Stimulated activated CD8-positive, alpha-beta memory T cell treated with anti-CD3 and anti-CD28 coated beads, Interleukin-15, amount 100 ng/mL, for 24 hours (primary cell): ENCODE data around the gene SH2D6.
A peak's percentile ranks its signal among the peaks of the same experiment; 100 is the strongest.
"Not testable (repeated sequence)": the region's sequence is repeated elsewhere in the genome, so short reads cannot be mapped to it uniquely, and the experiment has no call there.

Experiments
- DNase-seq: peaks from one replicate; pipeline ENCODE4 v3.0.0-alpha.2; 2020; ENCODE audit warnings: low read depth

SH2D6 gene

GRCh38 chr2:85398426-85399182 is 19.9 kb upstream of the SH2D6 start:
- no peak for DNase-seq

GRCh38 chr2:85399183-85399455 is 19.4 kb upstream of the SH2D6 start:
- no peak for DNase-seq

DNA sequence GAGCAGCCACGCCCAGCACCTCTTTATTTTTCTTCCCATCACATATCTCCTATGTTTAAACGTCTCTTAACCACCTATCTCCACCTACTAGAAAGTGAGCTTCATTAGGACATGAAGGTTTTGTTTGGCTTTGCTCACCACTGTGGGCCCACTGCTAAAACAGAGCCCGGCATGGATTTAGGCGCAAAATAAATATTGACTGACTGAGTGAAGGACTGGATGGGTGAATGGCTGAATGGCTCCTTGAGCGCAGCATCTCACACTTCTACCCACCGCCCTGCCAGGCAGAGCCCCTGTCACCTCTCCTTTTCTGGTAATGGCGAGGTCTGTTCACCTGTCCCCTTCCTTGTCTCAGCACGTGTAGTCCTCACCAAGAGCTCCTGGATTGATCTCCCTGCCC is 18.5 kb upstream of the SH2D6 start:
- DNase-seq: no peak

DNA sequence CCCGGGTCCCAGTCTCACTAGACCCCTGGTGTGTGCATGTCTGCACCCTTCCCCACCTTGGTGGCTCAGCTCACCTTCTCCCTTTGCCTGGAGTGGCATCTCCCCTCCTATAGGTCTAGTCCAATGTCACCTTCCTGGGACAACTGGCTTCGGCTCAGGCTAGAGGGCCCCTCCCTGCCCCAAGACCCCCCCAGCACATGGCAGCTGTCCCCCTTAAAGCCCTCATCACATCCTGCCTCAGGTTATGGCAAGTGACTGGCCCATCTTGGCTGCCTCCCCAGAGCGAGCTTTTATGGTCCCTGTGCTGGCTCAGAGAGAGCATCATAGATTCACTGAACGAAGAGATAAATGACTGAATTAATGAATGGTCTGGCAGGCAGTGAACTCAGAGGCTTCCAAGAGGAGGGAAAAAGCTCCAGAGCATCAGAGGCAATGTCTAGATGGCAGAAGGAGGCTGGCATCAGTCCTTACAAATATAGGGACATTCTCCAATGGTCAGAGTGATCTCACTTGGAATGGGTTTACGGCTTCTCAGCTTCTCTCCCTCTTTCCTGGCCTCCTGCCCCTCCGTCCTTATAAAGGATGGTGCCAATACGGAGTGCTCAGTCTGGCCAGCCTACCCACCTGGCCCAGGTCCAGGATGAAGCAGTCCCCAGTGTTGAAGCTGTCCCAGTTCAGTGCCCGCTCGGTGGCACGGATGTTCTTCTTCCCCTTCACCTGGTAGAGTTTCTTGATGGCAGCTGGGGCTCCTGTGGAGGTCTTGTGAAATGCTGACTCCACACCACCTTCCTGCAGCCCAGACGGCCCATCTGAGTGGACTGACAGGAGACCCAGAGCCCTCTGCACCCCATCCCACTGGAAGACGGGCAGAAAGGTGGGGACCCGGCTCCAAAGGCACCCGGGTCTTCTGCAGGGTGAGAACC is 17.7 kb upstream of the SH2D6 start:
- no peak for DNase-seq

DNA sequence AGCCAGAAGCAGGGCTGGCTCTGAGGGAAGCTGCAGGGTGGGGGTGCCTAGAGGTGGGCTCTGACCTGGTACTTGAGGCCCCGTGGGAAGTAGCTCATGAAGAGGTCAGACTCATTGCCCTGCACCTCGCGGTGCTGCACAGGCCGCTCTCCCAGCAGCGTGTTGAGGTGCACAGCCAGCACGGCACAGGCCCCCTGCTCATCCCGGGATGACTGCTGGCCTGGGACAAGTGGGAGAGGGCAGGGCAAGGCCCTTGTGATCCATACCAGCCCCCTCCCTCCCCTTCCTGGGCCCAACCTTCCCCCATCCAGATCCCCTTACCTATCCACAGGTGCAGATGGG is 17.1 kb upstream of the SH2D6 start:
- DNase-seq: no peak

- DNase-seq: no peak
Measured at GRCh38 chr2:85401844-85402243, 16.7 kb upstream of the SH2D6 start.

DNA sequence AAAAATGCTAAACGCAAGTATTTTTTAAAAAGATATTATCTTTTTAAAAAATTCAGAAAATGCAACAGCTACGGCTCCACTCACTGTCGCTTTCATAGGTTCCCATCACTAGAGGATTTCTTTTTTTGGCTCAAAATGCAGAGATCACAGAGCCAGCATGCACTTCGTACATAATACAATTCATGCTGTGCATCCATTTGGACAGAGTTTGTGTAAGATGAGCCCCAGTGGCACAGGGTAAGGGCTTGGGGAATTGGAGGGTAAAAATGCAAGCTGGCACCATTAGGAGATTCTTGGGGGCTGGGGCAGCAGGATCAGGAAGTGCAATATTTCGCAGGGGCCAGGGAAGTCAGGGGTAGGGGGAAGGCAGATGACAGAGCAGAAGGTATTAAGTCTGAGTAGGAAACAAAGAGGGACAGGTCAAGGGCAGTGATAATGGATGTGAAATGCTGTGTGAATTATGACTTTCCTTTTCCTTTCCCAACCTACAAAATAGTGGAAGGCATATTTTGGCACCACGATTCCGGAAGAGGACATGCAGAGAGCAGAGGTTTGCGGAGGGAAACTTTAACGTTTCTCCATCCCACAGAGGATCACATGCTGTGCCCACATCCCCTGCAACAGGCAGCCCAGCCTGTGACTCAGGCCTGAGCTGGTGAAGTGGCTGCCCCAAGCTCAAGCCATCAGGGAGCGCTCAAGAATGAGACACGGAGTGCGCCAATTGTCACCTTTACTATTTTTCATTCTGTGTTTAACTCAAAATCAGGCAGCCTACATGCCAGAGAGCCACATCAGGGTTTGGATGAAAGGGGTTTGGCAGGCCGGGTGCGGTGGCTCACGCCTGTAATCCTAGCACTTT is 13.1 kb upstream of the SH2D6 start:
- no peak for DNase-seq

DNA sequence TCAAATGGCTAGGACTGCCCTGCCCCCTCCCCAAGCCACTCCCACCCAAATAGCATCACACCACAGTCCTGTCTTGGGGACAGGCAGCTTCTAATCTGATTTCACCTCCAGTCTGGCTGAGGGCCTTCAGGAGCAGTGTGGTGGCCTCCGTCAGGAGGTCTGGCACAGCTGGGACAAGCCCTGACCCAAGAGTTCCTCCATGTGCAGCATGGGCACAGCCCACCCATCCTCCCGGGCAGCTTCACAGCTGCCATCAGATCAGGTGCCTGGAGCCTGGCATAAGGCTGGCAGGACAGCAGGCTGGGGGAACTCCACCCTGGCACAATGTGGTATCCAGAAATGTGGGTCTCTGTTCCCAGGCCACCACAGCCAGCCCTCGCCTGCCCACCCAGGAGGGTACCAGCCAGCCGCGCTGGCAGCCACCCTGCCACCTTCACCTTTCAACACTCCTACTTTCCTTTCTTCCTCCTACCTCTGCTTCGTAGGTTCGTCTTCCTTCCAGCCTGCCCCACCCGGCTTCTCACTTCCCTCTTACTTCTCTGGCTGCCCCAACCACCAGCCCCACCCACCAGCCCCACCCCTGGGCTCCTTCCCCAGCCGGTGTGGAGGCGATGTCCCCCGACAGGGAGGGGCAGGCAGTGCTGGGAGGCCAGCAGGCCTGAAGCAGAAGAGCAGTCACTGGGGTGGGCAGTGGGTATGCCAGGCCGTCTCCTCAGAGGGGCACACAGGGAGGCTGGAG is 8.5 kb upstream of the SH2D6 start, which contains the start of gene CAPG:
Gene CAPG, minus strand, starts transcription at position 522 of the 739 bp plus-strand sequence. CDS start 8,221 bp downstream, outside the sequence.
- DNase-seq: no peak

DNA sequence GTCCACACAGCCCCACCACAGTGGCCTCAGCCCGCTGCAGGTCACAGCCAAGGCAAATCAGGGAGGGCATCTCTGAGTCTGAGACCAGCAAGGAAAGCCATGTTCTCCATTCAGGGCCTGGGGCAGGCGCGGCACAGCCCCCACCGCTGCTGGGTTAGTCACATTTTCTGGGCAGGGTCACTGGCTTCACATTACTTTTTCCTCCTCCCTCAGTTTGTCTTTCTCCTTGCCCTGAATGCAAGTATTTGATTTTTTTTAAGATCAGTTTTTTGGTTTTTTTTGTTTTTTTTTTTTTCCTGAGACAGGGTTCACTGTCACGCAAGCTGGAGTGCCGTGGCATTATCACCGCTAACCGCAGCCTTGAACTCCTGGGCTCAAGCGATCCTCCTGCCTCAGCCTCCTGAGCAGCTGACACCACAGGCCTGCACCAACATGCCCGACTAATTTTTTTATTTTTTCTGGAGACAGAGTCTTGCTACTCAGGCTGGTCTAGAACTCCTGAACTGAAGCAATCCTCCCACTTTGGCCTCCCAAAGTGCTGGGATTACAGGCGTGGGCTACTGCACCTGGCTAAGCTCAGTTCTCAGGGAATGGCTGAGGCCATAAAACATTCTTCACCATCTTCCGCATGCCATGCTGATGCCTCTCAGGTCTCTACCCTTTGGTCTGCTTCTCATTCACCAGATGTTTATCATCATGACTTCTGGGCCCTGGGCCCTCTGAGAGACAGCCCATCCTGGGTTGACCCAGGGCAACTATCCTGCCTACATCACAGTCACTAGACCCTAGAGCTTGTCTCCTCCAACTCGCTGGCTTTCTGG is 7.7 kb upstream of the SH2D6 start:
- no peak for DNase-seq

DNA sequence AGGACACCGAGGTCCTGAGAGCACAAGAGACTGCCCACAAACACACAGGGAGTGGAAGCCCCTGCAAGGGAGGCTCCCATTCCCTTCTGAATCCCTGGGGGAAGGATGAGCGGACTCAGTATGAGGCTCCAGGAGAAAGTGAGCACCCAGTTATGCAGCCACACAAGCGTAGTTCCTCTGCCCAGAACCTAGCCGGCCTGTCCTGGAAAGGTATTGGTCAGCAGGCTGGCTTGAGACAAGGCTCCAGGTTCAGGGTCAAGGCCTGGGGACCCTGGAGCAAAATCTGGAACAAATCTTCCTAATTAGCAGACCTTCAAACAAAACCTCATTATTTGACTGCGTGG is 7.1 kb upstream of the SH2D6 start:
- no peak for DNase-seq

- DNase-seq: no peak
Measured at GRCh38 chr2:85413592-85414420, 4.7 kb upstream of the SH2D6 start.

- not testable (repeated sequence) for DNase-seq
Measured at GRCh38 chr2:85414421-85414759, 4.1 kb upstream of the SH2D6 start.

DNA sequence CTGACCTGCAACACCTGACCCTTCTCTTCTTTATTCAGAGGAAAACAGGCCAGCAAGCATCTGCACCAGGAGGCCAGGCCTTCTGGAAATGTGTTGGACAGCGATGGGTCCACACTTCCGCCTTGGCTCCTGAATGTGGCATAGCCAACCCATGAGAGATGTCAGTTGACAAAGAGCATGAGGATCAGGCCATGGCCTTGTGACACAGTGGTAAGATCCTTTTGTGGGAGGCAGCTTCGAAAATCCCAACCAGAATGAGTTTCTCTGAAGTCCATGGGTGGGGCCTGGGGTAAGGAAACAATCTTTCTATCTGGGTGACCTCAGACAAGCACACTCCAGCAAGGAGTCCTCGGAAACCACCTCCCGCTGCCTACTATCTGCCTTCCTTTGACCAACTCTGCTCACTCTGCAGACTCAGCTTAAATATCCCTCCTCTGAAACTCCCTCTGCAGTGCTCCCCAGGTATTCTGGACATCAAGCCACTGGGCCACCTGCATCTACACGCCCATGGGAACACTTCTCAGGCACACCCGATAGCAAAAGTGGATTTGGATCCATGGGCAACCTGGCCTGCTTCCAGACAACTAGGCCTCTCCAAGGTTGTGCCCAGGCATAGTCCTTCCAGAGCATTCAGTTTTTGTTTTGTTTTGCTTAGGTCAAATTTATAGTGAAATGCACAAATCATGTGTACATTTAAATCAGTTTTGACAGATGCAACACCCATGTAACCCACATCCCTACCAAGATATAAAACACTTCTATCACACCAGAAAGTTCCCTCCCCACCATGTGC is 3.6 kb upstream of the SH2D6 start:
- no peak for DNase-seq

DNA sequence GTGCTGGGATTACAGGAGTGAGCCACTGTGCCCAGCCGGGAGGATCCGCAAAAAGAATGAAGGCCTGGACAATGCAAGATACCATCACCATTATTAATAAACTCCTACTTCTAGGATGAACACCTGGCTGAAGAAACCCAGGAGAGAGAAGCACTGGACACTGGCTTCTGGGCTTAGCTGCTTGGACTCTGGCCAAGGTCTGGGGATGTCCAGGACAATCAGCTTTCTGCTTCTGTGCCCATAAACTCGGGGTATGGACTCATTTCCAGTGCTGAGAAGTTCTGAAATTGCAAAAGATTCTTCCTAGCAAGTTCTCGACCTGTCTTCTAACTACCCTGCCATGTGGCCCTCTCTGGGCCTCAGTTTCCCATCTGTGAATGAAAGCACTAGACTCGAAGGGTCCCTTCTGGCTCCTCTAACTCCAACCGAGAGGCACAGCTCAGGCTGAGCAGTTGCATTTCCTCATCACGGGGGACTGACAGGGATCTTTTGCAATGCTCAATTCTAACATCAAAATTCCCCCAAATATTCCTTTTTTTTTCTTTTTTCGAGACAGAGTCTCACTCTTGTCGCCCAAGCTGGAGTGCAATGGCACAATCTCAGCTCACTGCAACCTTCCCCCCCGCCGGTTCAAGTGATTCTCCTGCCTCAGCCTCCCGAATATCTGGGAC is 2.4 kb upstream of the SH2D6 start:
- DNase-seq: no peak

DNA sequence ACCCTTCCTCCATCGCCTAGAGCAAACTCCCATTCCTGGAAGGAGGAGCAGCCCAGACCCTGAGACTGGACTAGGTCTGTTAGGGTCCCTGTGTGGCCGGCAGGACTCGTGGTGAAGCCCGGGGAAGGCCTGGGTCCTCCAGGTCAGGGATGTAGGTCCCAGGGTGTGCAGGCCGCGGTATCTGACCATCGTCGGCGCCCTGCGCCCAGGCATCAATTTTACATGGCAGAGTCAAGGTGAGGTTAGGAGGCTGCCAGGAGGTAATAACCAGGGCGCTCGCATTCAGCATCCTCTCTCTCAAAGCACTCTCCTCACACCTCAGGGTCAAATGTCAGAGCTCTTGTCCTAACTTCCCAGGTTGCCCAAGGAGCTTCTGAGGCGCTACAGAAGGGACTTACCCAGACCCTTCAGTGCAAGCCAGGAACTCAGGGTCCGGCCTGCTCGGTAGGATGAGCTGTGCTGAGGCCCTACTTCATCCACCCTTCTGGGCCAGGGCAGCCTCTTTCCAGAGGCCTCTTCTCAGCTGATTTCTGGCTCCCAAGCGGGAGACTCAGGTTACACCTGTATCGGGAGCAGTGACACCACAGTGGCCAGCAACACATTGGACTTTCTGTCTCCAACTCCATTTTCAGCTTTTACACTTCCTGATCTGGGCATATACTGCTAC is 628 bp downstream of the SH2D6 start:
- DNase-seq: no peak

- DNase-seq: peak; percentile 96
Measured at GRCh38 chr2:85420536-85421259, 2.2 kb downstream of the SH2D6 start.

- no peak for DNase-seq
Measured at GRCh38 chr2:85421260-85422071, 3.0 kb downstream of the SH2D6 start.
